Measurements from ENCODE around the gene GOLGA2.

The GOLGA2 gene

GRCh38 chr9:128276574-128277270, 915 bp upstream of the GOLGA2 start:
- Histone ChIP-seq H4K8ac (ENCODE audit: low read depth, low read length) (no peak overlapping the region), H4K91ac (ENCODE audit: low read depth, low read length, poor library complexity) (no peak overlapping the region), H3K27me3 (ENCODE audit: control insufficient read depth in 3 of 3, insufficient read depth in 3 of 3, low read depth in 1 of 3, low read length in 3 of 3) (peaks cover 0 to 2% (median 0%) of the 10 kb centered on the region in 3 experiments), H3K4me1 (ENCODE audit: control insufficient read depth in 2 of 2, insufficient read depth in 1 of 2, low read depth in 1 of 2, low read length in 2 of 2) (peaks cover 7% of the 10 kb centered on the region in 2 donors), H3K4me2 (ENCODE audit: insufficient read depth, low read length, poor library complexity, severe bottlenecking) (peak overlapping the region; percentile 95), H3K4ac (ENCODE audit: low read length) (no peak overlapping the region), H3K9me3 (replicated peaks in 1 of 2; ENCODE audit: control insufficient read depth in 2 of 2, insufficient read depth in 1 of 2, low read depth in 1 of 2, low read length in 2 of 2) (no peaks in the 10 kb centered on the region), H3K18ac (ENCODE audit: low read length) (peak overlapping the region; percentile 90), H3K36me3 (replicated peaks in 1 of 2; ENCODE audit: control insufficient read depth in 2 of 2, insufficient read depth in 2 of 2, low read length in 2 of 2) (peaks cover 2 to 18% of the 10 kb centered on the region in 2 donors), H2BK12ac (ENCODE audit: low read length) (no peak overlapping the region), H2BK15ac (ENCODE audit: low read length) (peak overlapping the region; percentile 38), H3K23ac (ENCODE audit: low read depth, low read length, poor library complexity) (peak overlapping the region; percentile 100), H3K4me3 (ENCODE audit: low read length in 2 of 2) (peak overlapping the region; percentile 65 to 85), H3K79me1 (ENCODE audit: low read depth, low read length) (peaks cover 3% of the 10 kb centered on the region), H3K27ac (replicated peaks; ENCODE audit: low read length) (peak overlapping the region; percentile 51), H2AK5ac (ENCODE audit: low read depth, low read length) (peak overlapping the region; percentile 41), H2AFZ (ENCODE audit: low read length) (peak overlapping the region; percentile 91), H3K14ac (ENCODE audit: low read length) (peak overlapping the region; percentile 57), H3K9ac (ENCODE audit: low read depth, low read length, poor library complexity) (peak overlapping the region; percentile 86), H2BK5ac (ENCODE audit: low read length) (peak overlapping the region; percentile 83), H2BK120ac (ENCODE audit: low read depth, low read length) (no peak overlapping the region)
- WGBS, 2 donors (ENCODE audit: extremely low coverage in 2 of 2, insufficient read length in 2 of 2, insufficient replicate concordance in 1 of 2): no CpG with 5 or more reads among the region's 23 CpGs
- peak; percentile 12 for DNase-seq (ENCODE audit: low spot score)

- DNase-seq (ENCODE audit: low spot score): peak; percentile 100
- Histone ChIP-seq H4K91ac (ENCODE audit: low read depth, low read length, poor library complexity) (no peak within 1 kb of the TSS), H2BK15ac (ENCODE audit: low read length) (peak within 1 kb of the TSS; percentile 38), H3K4me3 (ENCODE audit: low read length in 2 of 2) (peak within 1 kb of the TSS; percentile 65 to 95), H2AFZ (ENCODE audit: low read length) (peak within 1 kb of the TSS; percentile 97), H3K9me3 (replicated peaks in 1 of 2; ENCODE audit: control insufficient read depth in 2 of 2, insufficient read depth in 1 of 2, low read depth in 1 of 2, low read length in 2 of 2) (no peaks in the 10 kb centered on the region), H3K9ac (ENCODE audit: low read depth, low read length, poor library complexity) (peak within 1 kb of the TSS; percentile 89), H2BK12ac (ENCODE audit: low read length) (no peak within 1 kb of the TSS), H2AK5ac (ENCODE audit: low read depth, low read length) (peak within 1 kb of the TSS; percentile 99), H3K27ac (replicated peaks; ENCODE audit: low read length) (peak within 1 kb of the TSS; percentile 51), H3K4me2 (ENCODE audit: insufficient read depth, low read length, poor library complexity, severe bottlenecking) (peak within 1 kb of the TSS; percentile 95), H3K14ac (ENCODE audit: low read length) (peak within 1 kb of the TSS; percentile 57), H3K79me1 (ENCODE audit: low read depth, low read length) (peaks cover 3% of the 10 kb centered on the region), H3K27me3 (ENCODE audit: control insufficient read depth in 3 of 3, insufficient read depth in 3 of 3, low read depth in 1 of 3, low read length in 3 of 3) (peaks cover 0 to 2% (median 0%) of the 10 kb centered on the region in 3 experiments), H3K23ac (ENCODE audit: low read depth, low read length, poor library complexity) (peak within 1 kb of the TSS; percentile 100), H2BK120ac (ENCODE audit: low read depth, low read length) (peak within 1 kb of the TSS; percentile 12), H3K4me1 (ENCODE audit: control insufficient read depth in 2 of 2, insufficient read depth in 1 of 2, low read depth in 1 of 2, low read length in 2 of 2) (peaks cover 7% of the 10 kb centered on the region in 2 donors), H3K36me3 (replicated peaks in 1 of 2; ENCODE audit: control insufficient read depth in 2 of 2, insufficient read depth in 2 of 2, low read length in 2 of 2) (peaks cover 4 to 24% of the 10 kb centered on the region in 2 donors), H3K4ac (ENCODE audit: low read length) (no peak within 1 kb of the TSS), H4K8ac (ENCODE audit: low read depth, low read length) (no peak within 1 kb of the TSS), H3K18ac (ENCODE audit: low read length) (peak within 1 kb of the TSS; percentile 92), H2BK5ac (ENCODE audit: low read length) (peak within 1 kb of the TSS; percentile 83)
- WGBS, 2 donors (ENCODE audit: extremely low coverage in 2 of 2, insufficient read length in 2 of 2, insufficient replicate concordance in 1 of 2): no CpG with 5 or more reads among the region's 38 CpGs
These were observed 284 bp upstream of the GOLGA2 start, which contains the start of gene SWI5 for GRCh38 chr9:128276008-128276573. Gene SWI5, plus strand, starts transcription at chr9:128276276.

GRCh38 chr9:128274245-128274644, 1.6 kb downstream of the GOLGA2 start:
- no CpG with 5 or more reads among the region's 8 CpGs for WGBS, 2 donors (ENCODE audit: extremely low coverage in 2 of 2, insufficient read length in 2 of 2, insufficient replicate concordance in 1 of 2)
- H3K9ac ChIP-seq (ENCODE audit: low read depth, low read length, poor library complexity): no peak overlapping the region
- no peak overlapping the region for H3K23ac ChIP-seq (ENCODE audit: low read depth, low read length, poor library complexity)
- no peak for DNase-seq (ENCODE audit: low spot score)
- H2AK5ac ChIP-seq (ENCODE audit: low read depth, low read length): no peak overlapping the region
- no peak overlapping the region for H2BK120ac ChIP-seq (ENCODE audit: low read depth, low read length)
- H4K8ac ChIP-seq (ENCODE audit: low read depth, low read length): no peak overlapping the region
- H3K27me3 ChIP-seq (ENCODE audit: control insufficient read depth in 3 of 3, insufficient read depth in 3 of 3, low read depth in 1 of 3, low read length in 3 of 3): peaks cover 0 to 2% (median 0%) of the 10 kb centered on the region in 3 experiments
- peaks cover 3% of the 10 kb centered on the region for H3K79me1 ChIP-seq (ENCODE audit: low read depth, low read length)
- no peak overlapping the region for H4K91ac ChIP-seq (ENCODE audit: low read depth, low read length, poor library complexity)
- no peak overlapping the region for H2BK5ac ChIP-seq (ENCODE audit: low read length)
- no peak overlapping the region for H2AFZ ChIP-seq (ENCODE audit: low read length)
- peaks cover 7% of the 10 kb centered on the region in 2 donors for H3K4me1 ChIP-seq (ENCODE audit: control insufficient read depth in 2 of 2, insufficient read depth in 1 of 2, low read depth in 1 of 2, low read length in 2 of 2)
- no peaks in the 10 kb centered on the region for H3K9me3 ChIP-seq (replicated peaks in 1 of 2; ENCODE audit: control insufficient read depth in 2 of 2, insufficient read depth in 1 of 2, low read depth in 1 of 2, low read length in 2 of 2)
- H3K14ac ChIP-seq (ENCODE audit: low read length): no peak overlapping the region
- no peak overlapping the region for H3K27ac ChIP-seq (replicated peaks; ENCODE audit: low read length)
- no peak overlapping the region for H3K4me3 ChIP-seq (ENCODE audit: low read length in 2 of 2)
- H3K18ac ChIP-seq (ENCODE audit: low read length): no peak overlapping the region
- H2BK12ac ChIP-seq (ENCODE audit: low read length): no peak overlapping the region
- no peak overlapping the region for H2BK15ac ChIP-seq (ENCODE audit: low read length)
- H3K4ac ChIP-seq (ENCODE audit: low read length): no peak overlapping the region
- H3K36me3 ChIP-seq (replicated peaks in 1 of 2; ENCODE audit: control insufficient read depth in 2 of 2, insufficient read depth in 2 of 2, low read length in 2 of 2): peaks cover 6 to 37% of the 10 kb centered on the region in 2 donors
- no peak overlapping the region for H3K4me2 ChIP-seq (ENCODE audit: insufficient read depth, low read length, poor library complexity, severe bottlenecking)

- Histone ChIP-seq H3K9me3 (replicated peaks in 1 of 2; ENCODE audit: control insufficient read depth in 2 of 2, insufficient read depth in 1 of 2, low read depth in 1 of 2, low read length in 2 of 2) (no peaks in the 10 kb centered on the region), H3K79me1 (ENCODE audit: low read depth, low read length) (peaks cover 3% of the 10 kb centered on the region), H3K9ac (ENCODE audit: low read depth, low read length, poor library complexity) (no peak overlapping the region), H3K23ac (ENCODE audit: low read depth, low read length, poor library complexity) (no peak overlapping the region), H4K91ac (ENCODE audit: low read depth, low read length, poor library complexity) (no peak overlapping the region), H3K14ac (ENCODE audit: low read length) (no peak overlapping the region), H4K8ac (ENCODE audit: low read depth, low read length) (no peak overlapping the region), H2BK120ac (ENCODE audit: low read depth, low read length) (no peak overlapping the region), H3K27me3 (ENCODE audit: control insufficient read depth in 3 of 3, insufficient read depth in 3 of 3, low read depth in 1 of 3, low read length in 3 of 3) (peaks cover 0 to 2% (median 0%) of the 10 kb centered on the region in 3 experiments), H2AK5ac (ENCODE audit: low read depth, low read length) (no peak overlapping the region), H3K27ac (replicated peaks; ENCODE audit: low read length) (no peak overlapping the region), H3K4me2 (ENCODE audit: insufficient read depth, low read length, poor library complexity, severe bottlenecking) (no peak overlapping the region), H2BK12ac (ENCODE audit: low read length) (no peak overlapping the region), H3K4me1 (ENCODE audit: control insufficient read depth in 2 of 2, insufficient read depth in 1 of 2, low read depth in 1 of 2, low read length in 2 of 2) (peaks cover 3 to 4% of the 10 kb centered on the region in 2 donors), H3K4ac (ENCODE audit: low read length) (no peak overlapping the region), H2AFZ (ENCODE audit: low read length) (no peak overlapping the region), H2BK5ac (ENCODE audit: low read length) (no peak overlapping the region), H3K4me3 (ENCODE audit: low read length in 2 of 2) (no peak overlapping the region), H2BK15ac (ENCODE audit: low read length) (no peak overlapping the region), H3K18ac (ENCODE audit: low read length) (no peak overlapping the region), H3K36me3 (replicated peaks in 1 of 2; ENCODE audit: control insufficient read depth in 2 of 2, insufficient read depth in 2 of 2, low read length in 2 of 2) (peaks cover 20 to 62% of the 10 kb centered on the region in 2 donors)
- no peak for DNase-seq (ENCODE audit: low spot score)
- no CpG with 5 or more reads among the region's 5 CpGs for WGBS, 2 donors (ENCODE audit: extremely low coverage in 2 of 2, insufficient read length in 2 of 2, insufficient replicate concordance in 1 of 2)
These were observed 4.3 kb downstream of the GOLGA2 start for GRCh38 chr9:128271512-128271911.

All from neuronal stem cell (in vitro differentiated cells).